Measurements from ENCODE around the gene MECR. TPM values are rescaled to one million over a fixed set of nuclear protein-coding genes. Genes with fewer than 3 reads are reported as not detected.
A peak's percentile ranks its signal among the peaks of the same experiment; 100 is the strongest.

MECR gene
- total and polyA plus RNA-seq, 8 donors, result 8.9 to 47.8 (median 17.8) TPM

DNA sequence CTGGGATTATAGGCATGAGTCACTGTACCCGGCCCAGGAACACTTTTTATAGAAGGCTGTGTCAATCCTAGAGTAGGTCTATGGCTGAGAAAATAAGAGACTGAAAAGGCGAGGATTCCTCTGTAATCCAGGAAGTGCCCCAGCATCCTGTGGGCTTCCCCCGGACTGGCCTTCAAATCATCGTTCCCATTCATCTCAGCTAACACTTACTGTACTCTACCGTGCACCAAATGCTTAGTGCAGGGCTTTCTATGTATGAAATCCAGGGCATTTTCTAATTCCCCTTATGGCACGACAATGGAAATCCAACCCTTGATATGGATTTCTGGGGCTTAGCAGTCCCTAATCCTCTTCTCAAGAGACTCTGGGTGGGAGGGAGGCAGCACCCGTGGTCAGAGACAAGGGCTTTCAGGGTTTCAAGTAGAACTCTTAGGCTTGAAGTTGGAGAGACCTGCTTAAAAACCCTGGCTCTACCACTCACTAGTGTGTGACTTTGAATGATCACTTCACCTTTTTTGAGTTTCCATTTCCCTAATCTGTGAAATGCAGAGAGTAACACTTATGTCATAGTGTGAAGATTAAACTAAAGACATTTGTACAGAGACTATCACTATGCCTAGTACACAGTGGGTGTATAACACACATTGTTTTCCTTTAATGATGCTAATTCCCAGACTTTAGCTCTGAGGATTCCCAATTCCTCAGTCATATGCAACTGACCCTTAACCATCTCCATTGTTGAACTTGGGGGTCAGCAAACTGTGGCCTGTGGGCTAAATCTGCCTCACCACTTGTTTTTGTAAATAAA, 20.3 kb downstream of the MECR start:
- no peak for TF ChIP-seq EP300 (IDR thresholded peaks at IDR 0.05)
- TF ChIP-seq POLR2A (IDR thresholded peaks at IDR 0.05), result no peak
- no peak for TF ChIP-seq POLR2AphosphoS5 (IDR thresholded peaks at IDR 0.05)
- TF ChIP-seq, protein P1, sequence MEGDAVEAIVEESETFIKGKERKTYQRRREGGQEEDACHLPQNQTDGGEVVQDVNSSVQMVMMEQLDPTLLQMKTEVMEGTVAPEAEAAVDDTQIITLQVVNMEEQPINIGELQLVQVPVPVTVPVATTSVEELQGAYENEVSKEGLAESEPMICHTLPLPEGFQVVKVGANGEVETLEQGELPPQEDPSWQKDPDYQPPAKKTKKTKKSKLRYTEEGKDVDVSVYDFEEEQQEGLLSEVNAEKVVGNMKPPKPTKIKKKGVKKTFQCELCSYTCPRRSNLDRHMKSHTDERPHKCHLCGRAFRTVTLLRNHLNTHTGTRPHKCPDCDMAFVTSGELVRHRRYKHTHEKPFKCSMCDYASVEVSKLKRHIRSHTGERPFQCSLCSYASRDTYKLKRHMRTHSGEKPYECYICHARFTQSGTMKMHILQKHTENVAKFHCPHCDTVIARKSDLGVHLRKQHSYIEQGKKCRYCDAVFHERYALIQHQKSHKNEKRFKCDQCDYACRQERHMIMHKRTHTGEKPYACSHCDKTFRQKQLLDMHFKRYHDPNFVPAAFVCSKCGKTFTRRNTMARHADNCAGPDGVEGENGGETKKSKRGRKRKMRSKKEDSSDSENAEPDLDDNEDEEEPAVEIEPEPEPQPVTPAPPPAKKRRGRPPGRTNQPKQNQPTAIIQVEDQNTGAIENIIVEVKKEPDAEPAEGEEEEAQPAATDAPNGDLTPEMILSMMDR (IDR thresholded peaks at IDR 0.05), result no peak
- no peak for DNase-seq
- Histone ChIP-seq H3K27me3 (no peaks in the 10 kb centered on the region), H3K4me1 (peaks cover 0 to 13% (median 3%) of the 10 kb centered on the region in 4 donors), H3K36me3 (peaks cover 26 to 83% (median 71%) of the 10 kb centered on the region in 4 donors), H3K9me3 (no peaks in the 10 kb centered on the region), H3K4me3 (no peak overlapping the region), H3K27ac (no peak overlapping the region)
- WGBS, 5 donors, result 72 to 91% (median 77%) methylated on average over 7 of the region's 7 CpGs
- intact Hi-C loops (cut with DNase I; ENCODE audit: low total_unique reads), result no loop called here

DNA sequence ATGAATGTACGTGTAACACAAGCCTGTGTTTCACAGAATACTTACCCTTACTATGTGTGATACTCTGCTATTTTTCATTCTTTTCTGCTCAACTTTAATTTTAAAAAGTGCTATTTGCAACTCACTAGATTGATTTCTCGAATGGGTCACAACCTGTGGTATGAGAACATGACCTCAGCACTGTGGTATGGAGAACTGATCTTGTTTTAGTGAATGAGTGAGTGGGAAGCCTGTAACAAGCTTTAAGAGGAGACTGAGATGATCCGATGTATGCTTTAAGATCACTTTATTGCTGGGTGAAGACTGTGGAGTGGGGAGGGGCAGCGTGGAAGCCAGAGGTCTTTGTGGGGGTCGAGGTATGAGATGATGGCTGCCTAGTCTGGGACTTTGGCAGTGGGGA, 21.6 kb downstream of the MECR start:
- H3K4me1 ChIP-seq, result peaks cover 0 to 13% (median 3%) of the 10 kb centered on the region in 4 donors
- H3K4me3 ChIP-seq, result no peak overlapping the region
- no peaks in the 10 kb centered on the region for H3K27me3 ChIP-seq
- peaks cover 20 to 83% (median 71%) of the 10 kb centered on the region in 4 donors for H3K36me3 ChIP-seq
- no peak overlapping the region for H3K27ac ChIP-seq
- H3K9me3 ChIP-seq, result no peaks in the 10 kb centered on the region
- DNase-seq, result no peak
- 73 to 85% (median 75%) methylated on average over 5 of the region's 5 CpGs for WGBS, 5 donors
- TF ChIP-seq, protein P1 (IDR thresholded peaks at IDR 0.05), result no peak
- no peak for TF ChIP-seq EP300 (IDR thresholded peaks at IDR 0.05)
- no peak for TF ChIP-seq POLR2A (IDR thresholded peaks at IDR 0.05)
- TF ChIP-seq POLR2AphosphoS5 (IDR thresholded peaks at IDR 0.05), result no peak
- intact Hi-C loops (cut with DNase I; ENCODE audit: low total_unique reads), result loop anchor here (10.0 kb wide), 1 partner anchor 324 kb away; no protein-coding TSS in a partner anchor

DNA sequence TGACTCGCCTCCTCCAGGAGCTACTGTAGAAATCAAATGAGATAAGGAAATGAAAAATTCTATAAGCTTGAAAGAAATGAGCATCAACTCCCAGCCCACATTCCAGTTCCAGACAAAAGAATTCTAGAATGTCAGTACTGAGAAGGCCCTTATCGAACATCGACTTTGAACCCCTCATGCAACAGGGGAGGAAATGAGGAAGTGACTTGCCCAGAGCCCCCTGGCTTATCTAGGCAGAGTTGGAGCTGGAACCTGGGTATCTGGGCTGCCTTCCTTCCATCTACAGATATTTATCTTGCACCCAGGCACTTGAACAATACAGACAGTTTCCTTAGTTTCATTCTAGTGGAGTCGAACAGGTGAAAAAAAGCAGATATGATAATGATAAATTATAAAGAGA, 22.3 kb downstream of the MECR start:
- intact Hi-C loops (cut with DNase I; ENCODE audit: low total_unique reads), result loop anchor here (10.0 kb wide), 1 partner anchor 324 kb away; no protein-coding TSS in a partner anchor
- 21 to 47% (median 32%) methylated on average over 4 of the region's 4 CpGs for WGBS, 5 donors
- Histone ChIP-seq H3K4me3 (no peak overlapping the region), H3K9me3 (no peaks in the 10 kb centered on the region), H3K27me3 (no peaks in the 10 kb centered on the region), H3K27ac (no peak overlapping the region), H3K4me1 (peaks cover 0 to 13% (median 3%) of the 10 kb centered on the region in 4 donors), H3K36me3 (peaks cover 16 to 83% (median 72%) of the 10 kb centered on the region in 4 donors)
- peak in 1 of 2 donors; percentile 51 for DNase-seq
- no peak for TF ChIP-seq POLR2AphosphoS5 (IDR thresholded peaks at IDR 0.05)
- no peak for TF ChIP-seq POLR2A (IDR thresholded peaks at IDR 0.05)
- TF ChIP-seq, protein P1 (IDR thresholded peaks at IDR 0.05), result no peak
- no peak for TF ChIP-seq EP300 (IDR thresholded peaks at IDR 0.05)

DNA sequence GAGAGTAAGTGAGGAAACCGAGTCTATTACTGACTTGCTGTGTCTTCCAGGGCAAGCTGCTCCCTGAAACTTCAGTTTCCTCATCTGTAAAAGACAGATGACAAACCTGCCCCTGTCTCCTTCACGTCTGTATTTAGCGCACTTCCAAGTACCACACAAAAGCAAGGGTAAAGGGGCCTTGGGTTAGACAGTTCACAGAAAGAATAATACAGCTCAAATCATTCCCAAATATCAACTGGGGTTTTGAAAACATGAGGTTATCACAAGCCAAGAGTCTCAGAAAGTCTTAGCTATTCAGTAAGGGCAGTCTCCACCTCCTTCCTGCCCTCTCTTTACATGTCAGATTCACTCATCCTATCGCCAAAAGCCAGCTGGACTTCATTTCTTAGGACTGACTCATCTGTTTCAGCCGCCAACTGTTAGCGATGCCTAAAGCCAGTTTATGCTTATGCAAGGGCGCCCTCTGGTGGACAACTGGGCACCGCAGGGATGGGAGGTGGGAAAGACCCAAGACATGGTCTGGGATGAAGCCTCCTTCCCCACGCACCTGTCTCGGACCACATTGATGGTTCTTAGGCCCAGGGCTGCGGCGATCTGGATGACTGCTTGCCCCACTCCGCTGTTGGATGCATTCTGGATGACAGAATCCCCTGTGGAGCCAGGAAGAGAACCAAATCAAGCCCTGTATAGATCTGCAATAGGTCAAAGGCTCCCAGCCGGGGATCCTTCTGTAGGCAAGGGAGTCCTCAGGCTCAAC, 28.0 kb downstream of the MECR start:
- no peaks in the 10 kb centered on the region for H3K27me3 ChIP-seq
- H3K27ac ChIP-seq, result peak overlapping the region; percentile 9 to 87 (median 77)
- no peak overlapping the region for H3K4me3 ChIP-seq
- DNase-seq, result peak; percentile 97 to 98
- peaks cover 9 to 18% (median 11%) of the 10 kb centered on the region in 4 donors for H3K4me1 ChIP-seq
- peaks cover 5 to 84% (median 75%) of the 10 kb centered on the region in 4 donors for H3K36me3 ChIP-seq
- TF ChIP-seq EP300 (IDR thresholded peaks at IDR 0.05), result no peak
- TF ChIP-seq, protein P1 (IDR thresholded peaks at IDR 0.05), result peak in 6 of 7 experiments; percentile 87 to 97 (median 96)
- TF ChIP-seq POLR2AphosphoS5 (IDR thresholded peaks at IDR 0.05), result peak; percentile 63 to 98 (median 70)
- TF ChIP-seq POLR2A (IDR thresholded peaks at IDR 0.05), result no peak
- intact Hi-C loops (cut with DNase I; ENCODE audit: low total_unique reads), result loop anchor here (10.0 kb wide), 1 partner anchor 318 kb away; no protein-coding TSS in a partner anchor
- H3K9me3 ChIP-seq, result no peaks in the 10 kb centered on the region
- 22 to 26% (median 22%) methylated on average over 14 of the region's 14 CpGs for WGBS, 5 donors
